HG02763 (cell line): ENCODE measurements around the gene SLC2A5.
A peak's percentile ranks its signal among the peaks of the same experiment; 100 is the strongest.
"Not testable (repeated sequence)": the region's sequence is repeated elsewhere in the genome, so short reads cannot be mapped to it uniquely, and the experiment has no call there.

Experiments
- ATAC-seq: cut with Tn5 transposase; IDR thresholded peaks from one replicate; pipeline ENCODE4 v1.9.1; 2021; ENCODE audit warnings: mild to moderate bottlenecking, moderate library complexity; ENCODE audit not compliant: unreplicated experiment

SLC2A5 gene, protein sequence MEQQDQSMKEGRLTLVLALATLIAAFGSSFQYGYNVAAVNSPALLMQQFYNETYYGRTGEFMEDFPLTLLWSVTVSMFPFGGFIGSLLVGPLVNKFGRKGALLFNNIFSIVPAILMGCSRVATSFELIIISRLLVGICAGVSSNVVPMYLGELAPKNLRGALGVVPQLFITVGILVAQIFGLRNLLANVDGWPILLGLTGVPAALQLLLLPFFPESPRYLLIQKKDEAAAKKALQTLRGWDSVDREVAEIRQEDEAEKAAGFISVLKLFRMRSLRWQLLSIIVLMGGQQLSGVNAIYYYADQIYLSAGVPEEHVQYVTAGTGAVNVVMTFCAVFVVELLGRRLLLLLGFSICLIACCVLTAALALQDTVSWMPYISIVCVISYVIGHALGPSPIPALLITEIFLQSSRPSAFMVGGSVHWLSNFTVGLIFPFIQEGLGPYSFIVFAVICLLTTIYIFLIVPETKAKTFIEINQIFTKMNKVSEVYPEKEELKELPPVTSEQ

DNA sequence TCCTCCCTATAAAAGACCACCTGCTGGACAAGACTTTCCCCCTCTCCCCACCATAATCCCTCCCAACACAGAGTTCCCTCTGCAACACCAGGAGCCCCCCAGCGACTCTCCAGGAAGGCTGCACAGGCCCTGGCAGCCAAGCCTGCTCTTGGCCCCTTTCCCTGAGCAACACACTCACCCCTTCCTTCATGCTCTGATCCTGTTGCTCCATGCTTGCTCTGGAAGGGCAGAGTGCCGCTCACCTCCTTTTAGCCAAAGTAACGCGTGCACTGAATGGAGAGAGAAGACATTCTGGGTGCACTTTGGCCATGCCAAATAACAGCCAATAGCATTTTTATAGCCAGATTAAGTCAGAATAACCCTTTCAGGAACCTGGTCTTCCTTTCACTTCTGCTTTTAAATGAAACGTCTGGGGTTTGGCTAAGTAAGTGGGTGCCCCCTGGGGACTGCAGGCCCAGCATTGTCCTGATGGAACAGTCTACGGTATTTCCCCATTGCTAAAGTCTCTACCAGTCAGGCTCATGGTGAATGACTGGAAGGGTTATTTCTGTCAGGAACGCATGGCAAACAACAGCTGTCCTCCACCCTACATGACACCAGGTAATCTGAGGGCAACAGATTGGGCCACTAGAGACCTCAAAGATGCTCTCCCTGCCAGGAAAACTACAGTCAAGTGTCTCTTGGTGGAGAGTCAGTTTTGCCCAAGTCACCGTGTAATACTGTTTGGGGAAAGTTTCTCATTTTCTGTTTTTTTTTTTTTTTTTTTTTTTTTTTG is at the start of gene SLC2A5:
Gene SLC2A5, minus strand, starts transcription at position 310 of the 775 bp plus-strand sequence. Its CDS starts 99 bp downstream, at position 211.
- peak; percentile 89 for ATAC-seq

- no peak for ATAC-seq
These were observed 48.8 kb upstream of the SLC2A5 start for GRCh38 chr1:9118186-9118585.

- no peak for ATAC-seq
These were observed 46.1 kb upstream of the SLC2A5 start for GRCh38 chr1:9115351-9116205.

- ATAC-seq = no peak
These were observed 43.8 kb upstream of the SLC2A5 start for GRCh38 chr1:9112961-9113880.

- no peak for ATAC-seq
These were observed 42.5 kb upstream of the SLC2A5 start for GRCh38 chr1:9111957-9112356.

DNA sequence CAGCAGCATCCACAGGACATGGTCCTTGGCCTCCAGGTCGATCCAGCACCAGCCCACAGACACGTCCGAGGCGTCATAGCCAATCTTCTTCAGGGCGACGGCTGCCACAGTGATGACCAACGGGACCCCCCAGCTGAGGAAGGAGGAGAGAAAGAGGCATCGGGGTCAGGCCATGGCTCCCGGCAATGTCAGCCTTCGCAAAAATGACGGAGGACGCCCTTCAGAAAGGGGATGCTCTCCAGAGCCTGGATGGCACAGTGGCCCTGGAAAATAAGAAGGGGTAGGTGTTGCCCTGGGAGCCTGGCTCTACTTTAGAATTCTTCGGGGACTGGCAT is 41.9 kb upstream of the SLC2A5 start:
- no peak for ATAC-seq

- ATAC-seq = no peak
These were observed 41.4 kb upstream of the SLC2A5 start for GRCh38 chr1:9110669-9111356.

DNA sequence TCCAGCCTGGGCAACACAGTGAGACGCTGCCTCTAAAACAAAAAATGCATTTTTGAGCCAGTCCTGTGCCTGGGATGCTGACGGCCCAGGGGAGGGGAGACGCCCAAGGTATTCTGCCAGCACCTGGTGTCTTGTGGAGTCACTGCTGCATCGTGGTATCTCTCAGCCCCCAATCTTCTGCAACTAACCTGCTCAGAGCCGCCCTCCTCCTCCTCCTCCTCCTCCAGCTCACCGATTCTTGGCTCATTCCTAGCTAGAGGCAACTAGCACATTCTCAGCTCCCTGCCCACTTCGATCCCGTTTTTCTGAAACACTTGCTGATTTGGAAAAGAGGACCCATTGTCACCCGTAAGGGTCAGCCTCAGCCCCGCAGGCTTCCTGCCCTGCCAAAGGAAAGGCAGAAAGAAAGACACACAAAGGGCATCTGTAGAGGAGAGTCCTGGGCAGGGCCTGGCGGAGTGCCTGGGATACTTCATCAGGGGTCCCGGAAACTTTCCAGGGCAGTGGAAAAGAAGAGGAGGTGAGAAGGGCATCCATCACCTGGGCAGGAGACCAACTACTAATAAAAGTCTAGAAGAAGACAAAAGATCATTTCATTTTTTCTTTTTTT is 38.7 kb upstream of the SLC2A5 start:
- no peak for ATAC-seq

GRCh38 chr1:9107136-9107535 is 37.7 kb upstream of the SLC2A5 start:
- ATAC-seq = no peak

- no peak for ATAC-seq
These were observed 36.9 kb upstream of the SLC2A5 start for GRCh38 chr1:9106286-9106685.

GRCh38 chr1:9105336-9105867 is 36.0 kb upstream of the SLC2A5 start:
- no peak for ATAC-seq

GRCh38 chr1:9101510-9102146 is 32.2 kb upstream of the SLC2A5 start:
- ATAC-seq = no peak

- no peak for ATAC-seq
These were observed 31.1 kb upstream of the SLC2A5 start for GRCh38 chr1:9100471-9101043.

GRCh38 chr1:9099555-9099954 is 30.1 kb upstream of the SLC2A5 start:
- ATAC-seq = no peak

DNA sequence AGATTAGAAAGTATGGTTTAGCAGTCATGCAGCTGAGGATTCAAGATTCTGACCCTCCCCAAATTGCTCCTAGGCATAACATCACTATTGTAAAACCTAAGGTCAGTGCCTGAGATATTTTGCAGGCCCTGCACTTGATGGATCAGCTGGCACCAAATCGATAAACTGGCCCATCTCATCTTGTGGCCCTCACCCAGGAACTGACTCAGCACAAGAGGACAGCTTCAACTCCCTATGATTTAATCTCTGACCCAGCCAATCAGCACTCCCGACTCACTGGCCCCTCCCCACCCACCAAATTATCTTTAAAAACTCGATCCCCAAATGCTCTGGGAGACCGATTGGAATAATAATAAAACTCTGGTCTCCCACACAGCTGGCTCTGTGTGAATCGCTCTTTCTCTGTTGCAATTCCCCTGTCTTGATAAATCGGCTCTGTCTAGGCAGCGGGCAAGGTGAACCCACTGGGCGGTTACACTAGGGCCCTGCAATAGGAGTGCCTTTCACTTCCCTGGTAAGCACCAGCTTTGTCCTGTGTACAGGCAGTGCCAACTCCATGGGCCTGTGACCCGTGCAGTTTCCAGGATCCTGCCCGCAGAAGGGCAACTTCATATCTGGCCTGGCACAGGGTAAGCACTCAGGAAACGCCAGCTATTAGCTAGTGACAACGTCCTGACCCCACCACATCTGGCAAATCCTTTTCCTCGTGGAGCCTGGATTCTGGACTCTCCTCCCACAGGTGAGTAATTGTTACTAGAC is 28.7 kb upstream of the SLC2A5 start:
- ATAC-seq = no peak

DNA sequence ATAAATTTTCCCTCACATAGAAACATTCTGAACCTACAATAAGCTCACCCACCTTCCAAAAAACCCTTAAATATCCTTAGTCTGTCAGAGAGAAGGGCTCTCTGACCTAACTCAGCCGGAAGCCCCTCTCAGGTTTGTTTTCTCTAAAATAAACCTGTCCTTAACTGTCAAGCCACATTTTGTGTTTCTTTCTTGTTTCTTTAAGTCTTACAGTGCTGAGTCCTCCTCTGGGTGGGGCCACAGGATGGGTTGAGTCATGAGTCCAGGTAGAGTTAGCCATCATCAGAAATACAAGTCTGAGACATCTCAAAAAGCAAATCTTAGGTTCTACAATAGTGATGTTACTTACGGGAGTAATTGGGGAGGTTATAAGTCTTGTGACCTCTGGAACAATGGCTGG is 26.4 kb upstream of the SLC2A5 start:
- ATAC-seq = no peak

DNA sequence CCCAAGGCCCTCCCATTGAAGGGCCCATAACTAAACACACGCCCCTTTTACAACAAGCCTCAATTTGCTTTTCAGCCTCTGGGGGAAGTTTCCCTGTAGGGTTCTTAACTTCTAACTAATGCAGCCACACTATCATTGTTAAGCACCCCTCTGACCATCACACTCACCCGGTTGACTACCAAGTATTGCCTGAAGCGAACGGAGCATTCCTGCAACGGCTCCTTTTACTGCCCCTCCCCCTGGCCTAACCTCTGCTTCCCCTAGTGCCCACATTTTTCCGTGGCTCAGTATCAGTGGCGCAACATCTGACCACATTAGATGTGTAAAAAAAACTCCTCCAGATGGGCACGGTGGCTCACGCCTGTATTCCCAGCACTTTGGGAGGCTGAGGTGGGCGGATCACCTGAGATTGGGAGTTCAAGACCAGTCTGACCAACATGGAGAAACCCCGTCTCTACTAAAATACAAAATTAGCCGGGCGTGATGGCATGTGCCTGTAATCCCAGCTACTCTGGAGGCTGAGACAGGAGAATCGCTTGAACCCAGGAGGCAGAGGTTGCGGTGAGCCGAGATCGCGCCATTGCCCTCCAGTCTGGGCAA is 24.7 kb upstream of the SLC2A5 start:
- not testable (repeated sequence) for ATAC-seq
